HL-60 (cell line): ENCODE results near the gene ADPRM.

Experiments used
- DNase-seq, 2 experiments: peaks; one replicate each; pipeline ENCODE4 v3.0.0-alpha.2; 2010 to 2020; ENCODE audit warnings: low read depth in 1 of 2, low spot score in 1 of 2
- H3K27ac ChIP-seq: fragments of 250-450 bp; sonication (Bioruptor Pico); replicated peaks from 2 replicates; pipeline ENCODE4 v1.5.1; 2020; ENCODE audit warnings: mild to moderate bottlenecking, moderate library complexity
- H3K27me3 ChIP-seq: fragments of 250-450 bp; sonication (Bioruptor Pico); 2 replicates; pipeline ENCODE4 v1.5.1; 2021; ENCODE audit warnings: mild to moderate bottlenecking, moderate library complexity; ENCODE audit not compliant: insufficient read depth, poor library complexity, severe bottlenecking
- H3K4me3 ChIP-seq: replicated peaks from 2 replicates; pipeline ENCODE4 v1.5.1; 2011; ENCODE audit warnings: mild to moderate bottlenecking, control low read depth, low read length; ENCODE audit not compliant: insufficient read depth
- GABPA ChIP-seq: IDR thresholded peaks from 2 replicates; pipeline ENCODE4 v1.6.1; 2012; ENCODE audit warnings: low read depth
- POLR2AphosphoS5 ChIP-seq: IDR thresholded peaks from 2 replicates; pipeline ENCODE4 v1.6.1; 2012; ENCODE audit warnings: low read depth
- SPI1 ChIP-seq: IDR thresholded peaks from 2 replicates; pipeline ENCODE4 v1.6.1; 2012; ENCODE audit warnings: low read depth, mild to moderate bottlenecking, borderline replicate concordance
- TF ChIP-seq, protein P1 (sequence below): IDR thresholded peaks from one replicate; pipeline ENCODE4 v1.5.1; 2011; ENCODE audit warnings: low read length, control low read depth, inconsistent platforms; ENCODE audit not compliant: insufficient read depth
- TF ChIP-seq, protein P2 (sequence below): IDR thresholded peaks from 2 replicates; pipeline ENCODE4 v1.6.1; 2012; ENCODE audit warnings: low read depth; ENCODE audit not compliant: insufficient replicate concordance

ADPRM gene

DNA sequence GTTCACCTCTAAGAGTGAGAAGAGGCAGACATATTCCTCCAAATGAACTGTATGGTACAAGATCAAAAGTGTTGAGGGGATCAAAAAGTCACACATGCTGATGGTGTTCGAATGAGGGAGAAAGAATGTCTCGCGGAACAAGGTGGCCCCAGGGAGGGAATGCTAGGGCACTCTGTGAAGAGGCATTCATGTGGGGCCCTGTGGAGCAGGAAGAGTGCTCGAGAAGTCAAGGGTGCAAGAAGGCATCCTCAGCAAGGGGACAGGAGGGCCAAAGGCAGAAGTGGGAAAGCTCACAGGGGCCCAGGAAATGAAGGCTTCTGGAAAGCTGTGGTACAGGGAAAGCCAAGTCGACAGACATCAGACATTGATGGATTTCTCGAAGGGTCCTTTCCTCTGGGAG, 34.2 kb upstream of the ADPRM start:
- H3K4me3 ChIP-seq, result no peak overlapping the region
- TF ChIP-seq GABPA, result no peak
- TF ChIP-seq, protein P1, sequence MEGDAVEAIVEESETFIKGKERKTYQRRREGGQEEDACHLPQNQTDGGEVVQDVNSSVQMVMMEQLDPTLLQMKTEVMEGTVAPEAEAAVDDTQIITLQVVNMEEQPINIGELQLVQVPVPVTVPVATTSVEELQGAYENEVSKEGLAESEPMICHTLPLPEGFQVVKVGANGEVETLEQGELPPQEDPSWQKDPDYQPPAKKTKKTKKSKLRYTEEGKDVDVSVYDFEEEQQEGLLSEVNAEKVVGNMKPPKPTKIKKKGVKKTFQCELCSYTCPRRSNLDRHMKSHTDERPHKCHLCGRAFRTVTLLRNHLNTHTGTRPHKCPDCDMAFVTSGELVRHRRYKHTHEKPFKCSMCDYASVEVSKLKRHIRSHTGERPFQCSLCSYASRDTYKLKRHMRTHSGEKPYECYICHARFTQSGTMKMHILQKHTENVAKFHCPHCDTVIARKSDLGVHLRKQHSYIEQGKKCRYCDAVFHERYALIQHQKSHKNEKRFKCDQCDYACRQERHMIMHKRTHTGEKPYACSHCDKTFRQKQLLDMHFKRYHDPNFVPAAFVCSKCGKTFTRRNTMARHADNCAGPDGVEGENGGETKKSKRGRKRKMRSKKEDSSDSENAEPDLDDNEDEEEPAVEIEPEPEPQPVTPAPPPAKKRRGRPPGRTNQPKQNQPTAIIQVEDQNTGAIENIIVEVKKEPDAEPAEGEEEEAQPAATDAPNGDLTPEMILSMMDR, result no peak
- TF ChIP-seq POLR2AphosphoS5, result no peak
- TF ChIP-seq, protein P2, sequence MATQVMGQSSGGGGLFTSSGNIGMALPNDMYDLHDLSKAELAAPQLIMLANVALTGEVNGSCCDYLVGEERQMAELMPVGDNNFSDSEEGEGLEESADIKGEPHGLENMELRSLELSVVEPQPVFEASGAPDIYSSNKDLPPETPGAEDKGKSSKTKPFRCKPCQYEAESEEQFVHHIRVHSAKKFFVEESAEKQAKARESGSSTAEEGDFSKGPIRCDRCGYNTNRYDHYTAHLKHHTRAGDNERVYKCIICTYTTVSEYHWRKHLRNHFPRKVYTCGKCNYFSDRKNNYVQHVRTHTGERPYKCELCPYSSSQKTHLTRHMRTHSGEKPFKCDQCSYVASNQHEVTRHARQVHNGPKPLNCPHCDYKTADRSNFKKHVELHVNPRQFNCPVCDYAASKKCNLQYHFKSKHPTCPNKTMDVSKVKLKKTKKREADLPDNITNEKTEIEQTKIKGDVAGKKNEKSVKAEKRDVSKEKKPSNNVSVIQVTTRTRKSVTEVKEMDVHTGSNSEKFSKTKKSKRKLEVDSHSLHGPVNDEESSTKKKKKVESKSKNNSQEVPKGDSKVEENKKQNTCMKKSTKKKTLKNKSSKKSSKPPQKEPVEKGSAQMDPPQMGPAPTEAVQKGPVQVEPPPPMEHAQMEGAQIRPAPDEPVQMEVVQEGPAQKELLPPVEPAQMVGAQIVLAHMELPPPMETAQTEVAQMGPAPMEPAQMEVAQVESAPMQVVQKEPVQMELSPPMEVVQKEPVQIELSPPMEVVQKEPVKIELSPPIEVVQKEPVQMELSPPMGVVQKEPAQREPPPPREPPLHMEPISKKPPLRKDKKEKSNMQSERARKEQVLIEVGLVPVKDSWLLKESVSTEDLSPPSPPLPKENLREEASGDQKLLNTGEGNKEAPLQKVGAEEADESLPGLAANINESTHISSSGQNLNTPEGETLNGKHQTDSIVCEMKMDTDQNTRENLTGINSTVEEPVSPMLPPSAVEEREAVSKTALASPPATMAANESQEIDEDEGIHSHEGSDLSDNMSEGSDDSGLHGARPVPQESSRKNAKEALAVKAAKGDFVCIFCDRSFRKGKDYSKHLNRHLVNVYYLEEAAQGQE, result no peak
- TF ChIP-seq SPI1, result no peak
- no peak for DNase-seq
- no peak overlapping the region for H3K27ac ChIP-seq
- H3K27me3 ChIP-seq, result no peaks in the 10 kb centered on the region

DNA sequence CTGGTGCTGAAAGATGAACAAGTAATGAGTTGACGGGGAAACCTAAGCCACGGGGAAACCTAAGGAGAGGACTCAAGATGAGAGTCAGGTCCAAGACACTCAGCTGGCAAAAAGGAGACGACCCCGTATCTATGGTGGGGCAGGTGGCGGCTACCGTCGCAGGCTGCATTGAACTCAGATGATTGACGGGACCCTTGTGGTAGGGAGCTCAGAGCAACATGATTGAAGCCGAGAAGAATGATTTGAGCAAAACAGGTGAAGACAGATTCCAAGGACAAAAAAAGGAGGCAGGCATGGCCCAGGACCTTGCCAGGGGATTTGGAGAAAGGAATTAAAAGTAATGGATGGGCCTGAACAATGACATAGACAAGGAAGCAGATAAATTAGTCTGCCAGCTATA, 32.8 kb upstream of the ADPRM start:
- DNase-seq, result no peak
- Histone ChIP-seq H3K27me3 (no peaks in the 10 kb centered on the region), H3K27ac (no peak overlapping the region), H3K4me3 (no peak overlapping the region)
- TF ChIP-seq SPI1 (no peak), GABPA (no peak), POLR2AphosphoS5 (no peak)
- TF ChIP-seq, protein P2, result no peak
- TF ChIP-seq, protein P1, result no peak

DNA sequence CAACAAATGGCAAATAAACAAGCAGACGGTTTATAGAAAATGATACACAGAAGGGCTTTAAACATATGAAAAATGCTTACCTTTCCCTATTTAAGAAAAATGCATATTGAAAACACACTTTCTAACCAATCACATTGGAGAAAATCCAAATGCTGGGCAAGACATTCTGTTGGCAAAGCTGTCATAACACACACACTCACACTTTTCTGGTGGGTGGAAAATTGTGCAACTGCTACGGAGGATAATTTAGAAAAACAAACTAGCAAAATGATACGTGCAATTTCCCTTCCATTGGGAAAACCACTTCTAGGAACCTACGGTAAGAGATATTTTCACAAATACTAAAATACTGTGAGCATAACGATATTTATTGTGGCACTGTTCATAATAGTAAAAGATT, 30.5 kb upstream of the ADPRM start:
- TF ChIP-seq, protein P2, result no peak
- TF ChIP-seq, protein P1, result no peak
- TF ChIP-seq POLR2AphosphoS5, result no peak
- TF ChIP-seq SPI1, result no peak
- TF ChIP-seq GABPA, result no peak
- H3K4me3 ChIP-seq, result no peak overlapping the region
- H3K27ac ChIP-seq, result no peak overlapping the region
- no peaks in the 10 kb centered on the region for H3K27me3 ChIP-seq
- no peak for DNase-seq
